Inferior parietal cortex (tissue), 1 donor: ENCODE measurements around the gene CD58.
A peak's percentile ranks its signal among the peaks of the same experiment; 100 is the strongest.

Source experiments
- DNase-seq: peaks from one replicate; pipeline ENCODE4 v3.0.0-alpha.2; 2016; ENCODE audit errors: extremely low spot score

The CD58 gene

GRCh38 chr1:116510361-116510760 lies 60.5 kb downstream of the CD58 start:
- no peak for DNase-seq

- no peak for DNase-seq
These were observed 61.5 kb downstream of the CD58 start for GRCh38 chr1:116508984-116509980.

GRCh38 chr1:116508085-116508983 lies 62.5 kb downstream of the CD58 start:
- DNase-seq, result no peak

- no peak for DNase-seq
These were observed 63.2 kb downstream of the CD58 start for GRCh38 chr1:116507631-116508030.

- DNase-seq, result no peak
These were observed 64.5 kb downstream of the CD58 start for GRCh38 chr1:116506132-116507004.

GRCh38 chr1:116504308-116505156 lies 66.3 kb downstream of the CD58 start:
- peak; percentile 50 for DNase-seq

GRCh38 chr1:116503546-116504307 lies 67.1 kb downstream of the CD58 start:
- no peak for DNase-seq

- no peak for DNase-seq
These were observed 68.0 kb downstream of the CD58 start for GRCh38 chr1:116502671-116503314.

- DNase-seq, result no peak
These were observed 69.0 kb downstream of the CD58 start for GRCh38 chr1:116501870-116502244.

GRCh38 chr1:116501125-116501869 lies 69.5 kb downstream of the CD58 start:
- DNase-seq, result no peak

- peak; percentile 88 for DNase-seq
These were observed 71.8 kb downstream of the CD58 start for GRCh38 chr1:116498789-116499628.

GRCh38 chr1:116497656-116498055 lies 73.2 kb downstream of the CD58 start:
- DNase-seq, result no peak

GRCh38 chr1:116496898-116497297 lies 73.9 kb downstream of the CD58 start:
- DNase-seq, result no peak

- no peak for DNase-seq
These were observed 74.4 kb downstream of the CD58 start for GRCh38 chr1:116496380-116496779.

- no peak for DNase-seq
These were observed 75.3 kb downstream of the CD58 start for GRCh38 chr1:116495535-116495934.

GRCh38 chr1:116494745-116495144 lies 76.1 kb downstream of the CD58 start:
- no peak for DNase-seq

GRCh38 chr1:116494353-116494692 lies 76.5 kb downstream of the CD58 start:
- DNase-seq, result no peak
